H1 (cell line): ENCODE measurements around the gene ERP44. TPM values are rescaled to one million over a fixed set of nuclear protein-coding genes. Genes with fewer than 3 reads are reported as not detected.

Experiments
- CTCF ChIA-PET: fragments of 300-600 bp; sonication (Branson Sonifier 250); formaldehyde crosslinking; loops from one replicate; lab custom pipeline; 2021; ENCODE audit not compliant: partially characterized antibody; lab: Charles Lee
- POLR2A ChIA-PET: fragments of 300-600 bp; sonication (Branson Sonifier 250); formaldehyde crosslinking; loops from one replicate; lab custom pipeline; 2021; ENCODE audit warnings: inconsistent platforms; ENCODE audit not compliant: partially characterized antibody; lab: Charles Lee
- DNase-seq, 2 experiments: peaks; one replicate each; pipeline versions ENCODE4 v3.0.0 to v3.0.0-alpha.2; 2010 to 2022; ENCODE audit warnings: low spot score in 2 of 2, low read depth in 1 of 2, mixed read lengths in 1 of 2
- FAIRE-seq: peaks from 2 replicates; lab custom pipeline; 2011; peaks lifted over from hg19 to GRCh38; lab: Jason Lieb, UNC
- H2AFZ ChIP-seq: 2 replicates; pipeline ENCODE4 v1.8.1; 2012; ENCODE audit warnings: low read length, inconsistent platforms
- H2AK5ac ChIP-seq: 2 replicates; pipeline ENCODE4 v1.6.1; 2013; ENCODE audit warnings: low read depth, low read length
- H2BK120ac ChIP-seq: replicated peaks from 2 replicates; pipeline ENCODE3; 2013; ENCODE audit warnings: low read depth, low read length, inconsistent platforms
- H2BK12ac ChIP-seq: 2 replicates; pipeline ENCODE4 v1.6.1; 2013; ENCODE audit warnings: low read depth, low read length
- H2BK15ac ChIP-seq: 2 replicates; pipeline ENCODE4 v1.6.1; 2013; ENCODE audit warnings: low read length
- H2BK20ac ChIP-seq: 2 replicates; pipeline ENCODE4 v1.6.1; 2013; ENCODE audit warnings: low read length
- H2BK5ac ChIP-seq: 2 replicates; pipeline ENCODE4 v1.6.1; 2013; ENCODE audit warnings: low read depth, low read length
- H3K14ac ChIP-seq: 2 replicates; pipeline ENCODE4 v1.6.1; 2013; ENCODE audit warnings: inconsistent platforms; ENCODE audit not compliant: insufficient read length
- H3K18ac ChIP-seq: 2 replicates; pipeline ENCODE4 v1.6.1; 2013; ENCODE audit warnings: low read length; ENCODE audit errors: extremely low read depth
- H3K23ac ChIP-seq: 2 replicates; pipeline ENCODE4 v1.6.1; 2013; ENCODE audit warnings: inconsistent platforms; ENCODE audit not compliant: insufficient read length
- H3K23me2 ChIP-seq: 2 replicates; pipeline ENCODE4 v1.6.1; 2013; ENCODE audit warnings: low read depth, low read length
- H3K27ac ChIP-seq: 2 replicates; pipeline ENCODE4 v1.6.1; 2011; ENCODE audit warnings: low read depth, low read length, inconsistent platforms
- H3K27me3 ChIP-seq, 4 experiments: replicated peaks in 1 of 4; 1 replicate in 1 of 4; 2 replicates in 3 of 4; pipeline versions ENCODE4 v1.6.1 to v1.8.1; 2011 to 2013; ENCODE audit warnings: low read length in 3 of 4, mild to moderate bottlenecking in 3 of 4, inconsistent platforms in 2 of 4, mixed read lengths in 2 of 4, moderate library complexity in 1 of 4; ENCODE audit not compliant: control insufficient read depth in 3 of 4, insufficient read depth in 3 of 4; ENCODE audit errors: extremely low read depth in 1 of 4
- H3K36me3 ChIP-seq, 4 experiments: 2 replicates each; pipeline versions ENCODE4 v1.6.1 to v1.8.1; 2011 to 2013; ENCODE audit warnings: mild to moderate bottlenecking in 4 of 4, low read length in 3 of 4, moderate library complexity in 2 of 4, control low read depth in 1 of 4, inconsistent platforms in 1 of 4; ENCODE audit not compliant: insufficient read depth in 4 of 4, control insufficient read depth in 2 of 4
- H3K4ac ChIP-seq: replicated peaks from 2 replicates; pipeline ENCODE3; 2013; ENCODE audit warnings: low read length, low read depth, mixed read lengths, inconsistent platforms; ENCODE audit not compliant: insufficient read length
- H3K4me1 ChIP-seq, 4 experiments: replicated peaks in 1 of 4; 1 replicate in 1 of 4; 2 replicates in 3 of 4; pipeline versions ENCODE4 v1.6.1 to v1.8.1; 2011 to 2013; ENCODE audit warnings: low read length in 3 of 4, inconsistent platforms in 2 of 4, mixed read lengths in 1 of 4; ENCODE audit not compliant: insufficient read depth in 4 of 4, control insufficient read depth in 3 of 4
- H3K4me2 ChIP-seq, 2 experiments: 2 replicates each; pipeline versions ENCODE4 v1.6.1 to v1.8.1; 2011 to 2013; ENCODE audit warnings: low read depth in 2 of 2, low read length in 2 of 2, control low read depth in 1 of 2, inconsistent platforms in 1 of 2, mild to moderate bottlenecking in 1 of 2; ENCODE audit not compliant: insufficient read depth in 1 of 2
- H3K4me3 ChIP-seq, 4 experiments: fragments of 200-600, 300-600 bp in 1 of 4; sonication (generic), shearing (Covaris generic), sonication (Bioruptor Twin) in 1 of 4; 2 replicates each; pipeline versions ENCODE4 v1.5.1 to v1.8.1; 2011 to 2016; ENCODE audit warnings: low read length in 4 of 4, low read depth in 3 of 4, control low read depth in 2 of 4, inconsistent platforms in 2 of 4, mild to moderate bottlenecking in 2 of 4, mixed read lengths in 1 of 4, moderate library complexity in 1 of 4; ENCODE audit not compliant: insufficient read depth in 2 of 4; ENCODE audit errors: extremely low read depth in 1 of 4
- H3K56ac ChIP-seq: replicated peaks from 2 replicates; pipeline ENCODE3; 2013; ENCODE audit warnings: low read depth, mild to moderate bottlenecking, mixed read lengths, low read length, inconsistent platforms; ENCODE audit not compliant: insufficient read length
- H3K79me1 ChIP-seq: 2 replicates; pipeline ENCODE4 v1.6.1; 2013; ENCODE audit warnings: low read depth, low read length, control low read depth
- H3K79me2 ChIP-seq, 2 experiments: 2 replicates each; pipeline versions ENCODE4 v1.6.1 to v1.8.1; 2012 to 2013; ENCODE audit warnings: low read length in 2 of 2, mild to moderate bottlenecking in 2 of 2, inconsistent platforms in 1 of 2; ENCODE audit not compliant: insufficient read depth in 2 of 2, control insufficient read depth in 1 of 2
- H3K9ac ChIP-seq, 4 experiments: replicated peaks in 1 of 4; 1 replicate in 1 of 4; 2 replicates in 3 of 4; pipeline versions ENCODE4 v1.6.1 to v1.8.1; 2011 to 2013; ENCODE audit warnings: low read depth in 3 of 4, low read length in 3 of 4, control low read depth in 2 of 4, mild to moderate bottlenecking in 2 of 4, moderate library complexity in 2 of 4, inconsistent platforms in 1 of 4; ENCODE audit errors: extremely low read depth in 1 of 4
- H3K9me3 ChIP-seq, 2 experiments: 2 replicates each; pipeline versions ENCODE4 v1.6.1 to v1.8.1; 2012 to 2013; ENCODE audit warnings: mild to moderate bottlenecking in 2 of 2, moderate library complexity in 2 of 2, control low read depth in 1 of 2, inconsistent platforms in 1 of 2, low read depth in 1 of 2, low read length in 1 of 2, mixed read lengths in 1 of 2; ENCODE audit not compliant: insufficient read depth in 2 of 2
- H4K20me1 ChIP-seq, 2 experiments: replicated peaks in 1 of 2; 2 replicates each; pipeline versions ENCODE3 to v1.8.1; 2011 to 2013; ENCODE audit warnings: inconsistent platforms in 2 of 2, low read length in 2 of 2, mild to moderate bottlenecking in 1 of 2; ENCODE audit not compliant: insufficient read depth in 2 of 2, control insufficient read depth in 1 of 2
- H4K5ac ChIP-seq: 2 replicates; pipeline ENCODE4 v1.6.1; 2013; ENCODE audit warnings: low read length, low read depth, mixed read lengths, inconsistent platforms; ENCODE audit not compliant: insufficient read length
- H4K8ac ChIP-seq: 2 replicates; pipeline ENCODE4 v1.8.0; 2013; ENCODE audit warnings: mild to moderate bottlenecking, moderate library complexity, low read length, inconsistent platforms; ENCODE audit not compliant: insufficient read depth; ENCODE audit errors: extremely low read depth
- H4K91ac ChIP-seq: replicated peaks from 2 replicates; pipeline ENCODE3; 2013; ENCODE audit warnings: low read length, mixed read lengths, inconsistent platforms; ENCODE audit not compliant: insufficient read length
- ASH2L ChIP-seq: fragments of 200-600, 300-600 bp; sonication (generic); IDR thresholded peaks from one replicate; pipeline ENCODE4 v1.7.1; 2017; ENCODE audit warnings: low read length
- CEBPB ChIP-seq: IDR thresholded peaks from 2 replicates; pipeline ENCODE4 v1.6.1; 2012; ENCODE audit warnings: low read depth, low read length
- CHD2 ChIP-seq: IDR thresholded peaks from 2 replicates; pipeline ENCODE4 v1.6.1; 2012; ENCODE audit warnings: low read length, improper control_type of control experiment
- CTBP2 ChIP-seq: IDR thresholded peaks from 2 replicates; pipeline ENCODE4 v1.7.0; 2011; ENCODE audit warnings: borderline replicate concordance, mild to moderate bottlenecking, moderate library complexity, mixed read lengths, low read length; ENCODE audit not compliant: insufficient read depth, insufficient read length
- GTF2F1 ChIP-seq: IDR thresholded peaks from 2 replicates; pipeline ENCODE4 v1.6.1; 2012; ENCODE audit warnings: low read depth, low read length, improper control_type of control experiment, borderline replicate concordance
- KDM1A ChIP-seq: fragments of 200-600, 300-600 bp; sonication (generic); IDR thresholded peaks from 2 replicates; pipeline ENCODE4 v1.7.1; 2016; ENCODE audit warnings: mild to moderate bottlenecking, low read length, borderline replicate concordance
- TCF12 ChIP-seq: IDR thresholded peaks from 2 replicates; pipeline ENCODE4 v1.6.1; 2011; ENCODE audit warnings: low read depth, mild to moderate bottlenecking, low read length
- ZNF274 ChIP-seq: IDR thresholded peaks from 2 replicates; pipeline ENCODE4 v1.7.0; 2012; ENCODE audit warnings: low read length, borderline replicate concordance; ENCODE audit errors: extremely low read depth
- WGBS, 2 experiments: shearing (Covaris generic) in 1 of 2; methylation state at CpG; one replicate each; pipeline versions ENCODE4 v1.1.6 to v1.1.7; 2013 to 2015; ENCODE audit warnings: low lambda C conversion rate in 2 of 2, mixed read lengths in 2 of 2, inconsistent platforms in 1 of 2, low coverage in 1 of 2, missing lambda C conversion rate in 1 of 2; ENCODE audit not compliant: insufficient replicate concordance in 2 of 2, insufficient coverage in 1 of 2, insufficient read length in 1 of 2; ENCODE audit errors: extremely low coverage in 1 of 2, missing lambda C conversion rate in 1 of 2; 5-methylcytosine and 5-hydroxymethylcytosine counted together
- polyA plus RNA-seq, 7 experiments: library from polyadenylated mRNA; depleted of rRNA in 3 of 7; stranded (reverse) in 5 of 7; unstranded in 2 of 7; fragments of >200 nt in 5 of 7; fragments of 200-250 nt in 2 of 7; gene quantifications; 1 replicate in 5 of 7; 2 replicates in 1 of 7; 4 replicates in 1 of 7; pipeline versions ENCODE4 v1.2.1 to v1.2.3, GENCODE V29; 2011 to 2013; ENCODE audit warnings: missing spikeins in 2 of 7, mixed read lengths in 2 of 7
- total RNA-seq: library from RNA; stranded (reverse); fragmentation: NEBNext Ultra II Directional; extraction: Animal tissue kit (Norgen Biotek cat#: 25700); gene quantifications from 2 replicates; pipeline ENCODE4 v1.2.1, GENCODE V29; 2021
- TF ChIP-seq, protein P1 (sequence below): IDR thresholded peaks from 2 replicates; pipeline ENCODE4 v1.6.1; 2012; ENCODE audit warnings: low read length, inconsistent platforms

Gene ERP44
- total and polyA plus RNA-seq, 2 of the 8 experiments (the other 6 are each of a cell fraction or from before 2014, with no cell fraction given): 5.7 to 15.6 TPM

DNA sequence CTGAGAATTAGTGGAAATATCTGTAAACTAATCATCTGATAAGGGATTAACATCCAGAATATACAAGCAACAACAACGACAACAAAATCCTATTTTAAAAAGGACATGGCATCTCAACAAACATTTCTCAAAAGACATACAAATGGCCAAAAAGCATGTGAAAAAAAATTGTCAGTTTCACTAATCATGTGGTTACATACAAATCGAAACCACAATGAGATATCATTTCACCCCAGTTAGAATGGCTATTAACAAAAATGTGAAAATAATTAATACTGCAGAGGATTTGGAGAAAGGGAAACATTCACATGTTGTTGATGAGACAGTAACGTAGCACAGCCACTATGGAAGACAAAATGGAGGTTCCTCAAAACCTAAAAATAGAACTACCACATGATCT, 69.5 kb downstream of the ERP44 start:
- Histone ChIP-seq H3K9ac (no peak overlapping the region), H2BK120ac (no peak overlapping the region), H3K4me2 (no peak overlapping the region), H3K56ac (no peak overlapping the region), H2BK5ac (no peak overlapping the region), H3K79me1 (no peaks in the 10 kb centered on the region), H3K27me3 (no peaks in the 10 kb centered on the region), H2AFZ (no peak overlapping the region), H2BK15ac (no peak overlapping the region), H4K91ac (no peak overlapping the region), H2BK12ac (no peak overlapping the region), H3K23me2 (no peaks in the 10 kb centered on the region), H3K9me3 (peaks cover 9 to 10% of the 10 kb centered on the region in 2 experiments; a peak in 3 of 4 replicates), H3K79me2 (no peaks in the 10 kb centered on the region), H4K8ac (no peak overlapping the region), H2AK5ac (no peak overlapping the region), H3K4me1 (no peaks in the 10 kb centered on the region), H3K14ac (no peak overlapping the region), H3K4me3 (no peak overlapping the region), H3K23ac (no peak overlapping the region), H4K5ac (no peak overlapping the region), H4K20me1 (no peaks in the 10 kb centered on the region), H3K36me3 (peaks cover 0 to 9% (median 1%) of the 10 kb centered on the region in 4 experiments; a peak in 3 of 8 replicates), H3K27ac (no peak overlapping the region), H3K4ac (no peak overlapping the region), H3K18ac (no peak overlapping the region), H2BK20ac (no peak overlapping the region)
- ChIA-PET CTCF (interaction anchor here (0.6 kb wide), 1 partner anchor 274 kb away, joined by 3 read pairs; no protein-coding TSS in a partner anchor), POLR2A (no interaction called here)
- TF ChIP-seq, protein P1, sequence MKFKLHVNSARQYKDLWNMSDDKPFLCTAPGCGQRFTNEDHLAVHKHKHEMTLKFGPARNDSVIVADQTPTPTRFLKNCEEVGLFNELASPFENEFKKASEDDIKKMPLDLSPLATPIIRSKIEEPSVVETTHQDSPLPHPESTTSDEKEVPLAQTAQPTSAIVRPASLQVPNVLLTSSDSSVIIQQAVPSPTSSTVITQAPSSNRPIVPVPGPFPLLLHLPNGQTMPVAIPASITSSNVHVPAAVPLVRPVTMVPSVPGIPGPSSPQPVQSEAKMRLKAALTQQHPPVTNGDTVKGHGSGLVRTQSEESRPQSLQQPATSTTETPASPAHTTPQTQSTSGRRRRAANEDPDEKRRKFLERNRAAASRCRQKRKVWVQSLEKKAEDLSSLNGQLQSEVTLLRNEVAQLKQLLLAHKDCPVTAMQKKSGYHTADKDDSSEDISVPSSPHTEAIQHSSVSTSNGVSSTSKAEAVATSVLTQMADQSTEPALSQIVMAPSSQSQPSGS: no peak
- TF ChIP-seq TCF12: no peak
- TF ChIP-seq ASH2L: no peak
- TF ChIP-seq CTBP2: no peak
- TF ChIP-seq ZNF274: no peak
- no peak for TF ChIP-seq GTF2F1
- no peak for TF ChIP-seq CEBPB
- TF ChIP-seq CHD2: no peak
- TF ChIP-seq KDM1A: no peak
- FAIRE-seq (no peak), DNase-seq (no peak)
- 89% methylated on average over 3 of the region's 3 CpGs; no CpG with 5 or more reads in 1 of the 2 experiments for WGBS, 2 experiments
